DMS153 treated with DMSO at 0.1 percent for 48 hours (cell line): ENCODE measurements around the gene WNT2B.

Experiments
- DNase-seq: peaks from one replicate; lab custom pipeline; 2025; ENCODE audit not compliant: unreplicated experiment; lab: John Stamatoyannopoulos, UW

Gene WNT2B

DNA sequence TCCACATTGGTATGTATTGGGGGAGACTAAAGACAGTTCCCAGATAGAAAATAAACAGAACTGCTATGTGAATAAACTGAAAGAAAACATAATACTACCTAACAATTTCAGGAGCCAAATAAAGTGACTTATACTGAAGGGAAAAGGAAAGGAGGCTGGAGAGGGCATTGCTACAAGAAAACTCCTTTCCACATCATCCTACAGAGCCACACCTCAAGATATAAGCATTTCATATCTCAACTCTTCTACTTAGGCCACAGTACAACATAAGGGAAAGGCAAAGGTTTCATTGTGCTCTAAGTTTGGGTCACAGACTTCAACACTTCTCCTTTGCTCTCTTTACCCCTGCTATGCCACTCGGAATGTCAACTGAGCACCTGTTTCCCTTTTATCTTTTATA is 55.3 kb downstream of the WNT2B start:
- no peak for DNase-seq

DNA sequence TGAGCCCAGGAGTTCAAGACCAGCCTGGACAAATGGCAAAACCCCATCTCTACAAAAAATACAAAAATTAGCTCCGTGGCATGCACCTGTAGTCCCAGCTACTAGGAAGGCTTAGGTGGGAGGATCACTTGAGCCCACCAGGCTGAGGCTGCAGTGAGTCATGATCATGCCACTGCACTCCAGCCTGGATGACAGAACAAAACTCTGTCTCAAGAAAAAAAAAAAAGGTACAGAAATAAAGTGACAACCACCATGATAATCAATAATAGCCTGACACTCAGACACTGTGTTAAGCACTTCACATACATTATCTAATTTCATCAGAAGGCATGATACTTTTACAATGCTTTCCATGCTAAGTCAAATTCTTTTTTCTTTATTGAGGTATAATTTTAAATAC is 57.0 kb downstream of the WNT2B start:
- DNase-seq = no peak

DNA sequence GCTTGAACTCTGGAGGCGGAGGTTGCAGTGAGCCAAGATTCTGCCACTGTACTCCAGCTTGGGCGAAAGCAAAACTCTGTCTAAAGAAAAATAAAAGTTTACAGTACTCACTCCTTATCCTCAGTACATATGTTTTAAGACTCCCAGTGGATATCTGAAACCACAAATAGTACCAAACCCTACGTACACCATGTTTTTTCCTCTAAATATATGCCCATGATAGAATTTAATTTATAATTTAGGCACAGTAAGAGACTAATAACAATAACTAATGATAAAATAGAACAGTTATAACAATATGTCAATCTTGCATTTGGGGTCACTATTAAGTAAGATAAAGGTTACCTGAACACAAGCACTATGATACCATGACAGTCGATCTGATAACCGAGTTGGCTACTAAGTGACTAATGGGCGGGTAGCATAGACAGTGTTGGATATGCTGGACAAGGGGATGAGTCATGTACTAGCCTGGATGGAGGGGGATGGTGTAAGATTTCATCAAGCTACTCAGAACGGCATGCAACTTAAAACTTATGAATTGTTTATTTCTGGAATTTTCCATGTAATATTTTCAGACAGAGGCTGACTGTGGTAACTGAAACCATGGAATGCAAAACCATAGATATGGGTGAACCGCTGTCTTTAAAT is 66.5 kb downstream of the WNT2B start:
- DNase-seq = no peak

DNA sequence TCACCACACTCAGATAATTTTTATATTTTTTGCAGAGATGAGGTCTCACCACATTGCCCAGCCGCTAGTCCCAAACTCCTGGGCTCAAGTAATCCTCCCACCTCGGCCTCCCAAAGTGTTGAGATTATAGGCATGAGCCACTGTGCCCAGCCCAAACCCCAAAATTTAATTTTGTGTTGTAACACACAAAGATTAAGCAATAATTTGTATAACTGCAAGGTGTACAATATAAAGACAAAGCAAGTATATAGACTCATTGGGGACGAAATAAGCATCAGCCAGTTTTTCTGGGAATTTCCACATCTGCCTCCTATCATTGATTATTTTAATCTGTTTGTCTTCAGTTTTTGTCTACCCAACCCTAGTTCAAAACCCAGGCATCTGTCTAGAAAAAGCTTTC is 67.5 kb downstream of the WNT2B start:
- DNase-seq = no peak
